ENCODE data around the gene EXOC3L1. TPM values are rescaled to one million over a fixed set of nuclear protein-coding genes. Genes with fewer than 3 reads are reported as not detected.

Gene EXOC3L1
- total RNA-seq, 1 experiment from 2014 or later: 0.30 TPM

GRCh38 chr16:67155295-67156142 lies 34.4 kb downstream of the EXOC3L1 start:
- RAD21 ChIA-PET (ENCODE audit: low non-redundant PET in 1 of 2, low total read pairs in 2 of 2, uncharacterized antibody in 2 of 2, unreplicated experiment in 2 of 2): interaction anchor here (0.6 to 1.5 kb wide), 6 partner anchors 45 to 201 kb away, joined by 3 to 19 read pairs (median 4); no protein-coding TSS in a partner anchor
- H3K27ac ChIP-seq (ENCODE audit: low read depth, low read length): no peak overlapping the region
- no TSS peak for BruUV-seq (replicated peaks)

More at GRCh38 chr16:67155295-67156142, 34.4 kb downstream of the EXOC3L1 start:
- peak; percentile 46 for TF ChIP-seq YY1 (IDR thresholded peaks at IDR 0.05; ENCODE audit: extremely low read depth, insufficient replicate concordance, low read depth, low read length)
- no peak for TF ChIP-seq JUND (IDR thresholded peaks at IDR 0.05)
- TF ChIP-seq, protein P1, sequence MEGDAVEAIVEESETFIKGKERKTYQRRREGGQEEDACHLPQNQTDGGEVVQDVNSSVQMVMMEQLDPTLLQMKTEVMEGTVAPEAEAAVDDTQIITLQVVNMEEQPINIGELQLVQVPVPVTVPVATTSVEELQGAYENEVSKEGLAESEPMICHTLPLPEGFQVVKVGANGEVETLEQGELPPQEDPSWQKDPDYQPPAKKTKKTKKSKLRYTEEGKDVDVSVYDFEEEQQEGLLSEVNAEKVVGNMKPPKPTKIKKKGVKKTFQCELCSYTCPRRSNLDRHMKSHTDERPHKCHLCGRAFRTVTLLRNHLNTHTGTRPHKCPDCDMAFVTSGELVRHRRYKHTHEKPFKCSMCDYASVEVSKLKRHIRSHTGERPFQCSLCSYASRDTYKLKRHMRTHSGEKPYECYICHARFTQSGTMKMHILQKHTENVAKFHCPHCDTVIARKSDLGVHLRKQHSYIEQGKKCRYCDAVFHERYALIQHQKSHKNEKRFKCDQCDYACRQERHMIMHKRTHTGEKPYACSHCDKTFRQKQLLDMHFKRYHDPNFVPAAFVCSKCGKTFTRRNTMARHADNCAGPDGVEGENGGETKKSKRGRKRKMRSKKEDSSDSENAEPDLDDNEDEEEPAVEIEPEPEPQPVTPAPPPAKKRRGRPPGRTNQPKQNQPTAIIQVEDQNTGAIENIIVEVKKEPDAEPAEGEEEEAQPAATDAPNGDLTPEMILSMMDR (IDR thresholded peaks at IDR 0.05 in 2 of 3, conservative IDR thresholded peaks at IDR 0.05 in 1 of 3; ENCODE audit: borderline replicate concordance in 1 of 3, insufficient read depth in 1 of 3, low read depth in 2 of 3, low read length in 2 of 3): peak; percentile 78 to 86 (median 86)
- TF ChIP-seq CBX3 (IDR thresholded peaks at IDR 0.05; ENCODE audit: low read depth): no peak
- peak; percentile 86 for TF ChIP-seq RAD21 (IDR thresholded peaks at IDR 0.05; ENCODE audit: low read depth)
- TF ChIP-seq ZFX (IDR thresholded peaks at IDR 0.05): no peak
- TF ChIP-seq POLR2A (IDR thresholded peaks at IDR 0.05; ENCODE audit: borderline replicate concordance, extremely low read depth, insufficient read depth, insufficient read length): no peak
- no peak for TF ChIP-seq SRF (IDR thresholded peaks at IDR 0.05; ENCODE audit: low read depth)
- TF ChIP-seq EGR1 (IDR thresholded peaks at IDR 0.05; ENCODE audit: low read depth): no peak
- no peaks in the 10 kb centered on the region for H3K27me3 ChIP-seq (ENCODE audit: insufficient read depth, low read length)
- no peaks in the 10 kb centered on the region for H3K36me3 ChIP-seq (ENCODE audit: control insufficient read depth in 1 of 2, insufficient read depth in 2 of 2, low read length in 2 of 2)
- DNase-seq (ENCODE audit: low read depth, low spot score) (no peak), ATAC-seq (peak; percentile 59)
- peak overlapping the region; percentile 47 for H3K4me2 ChIP-seq (ENCODE audit: low read length)
- H3K4me1 ChIP-seq (ENCODE audit: control insufficient read depth in 1 of 2, insufficient read depth in 2 of 2, low read length in 2 of 2): peaks cover 6 to 36% of the 10 kb centered on the region in 2 experiments
- H2AFZ ChIP-seq (ENCODE audit: low read depth, low read length, poor library complexity, severe bottlenecking): no peak overlapping the region
- intact Hi-C loops (cut with micrococcal nuclease): loop anchor here (1.0 to 5.0 kb wide), 3 partner anchors 141 to 203 kb away; no protein-coding TSS in a partner anchor
- no peaks in the 10 kb centered on the region for H3K9me2 ChIP-seq (ENCODE audit: insufficient read depth)
- ChIA-PET POLR2A (interaction anchor here (0.8 to 1.3 kb wide), 3 partner anchors 15 to 138 kb away, joined by 4 to 8 read pairs (median 4); partner anchors contain the start of gene NOL3), CTCF (interaction anchor here (0.6 to 5.8 kb wide), 32 partner anchors 13 to 275 kb away, joined by 3 to 79 read pairs (median 4); partner anchors contain the start of genes CES3, NOL3 and PDP2)
- H3K9ac ChIP-seq (ENCODE audit: low read length): no peak overlapping the region
- no peaks in the 10 kb centered on the region; the same call in 1 of the 2 replicates for H3K79me2 ChIP-seq (ENCODE audit: insufficient read depth, low read length)
- H3K9me3 ChIP-seq (ENCODE audit: control insufficient read depth in 1 of 2, insufficient read depth in 1 of 2, low read depth in 1 of 2, low read length in 2 of 2): no peaks in the 10 kb centered on the region
- H4K20me1 ChIP-seq (ENCODE audit: insufficient read depth): no peaks in the 10 kb centered on the region
- H3K4me3 ChIP-seq (replicated peaks in 1 of 2; ENCODE audit: low read depth in 1 of 2, low read length in 2 of 2): no peak overlapping the region

Measured in HCT116 (cell line).